ENCODE measurements around the gene PRSS57. TPM values are rescaled to one million over a fixed set of nuclear protein-coding genes. Genes with fewer than 3 reads are reported as not detected.
A peak's percentile ranks its signal among the peaks of the same experiment; 100 is the strongest.

Gene PRSS57
- total and polyA plus RNA-seq, 4 donors, result 0.10 to 2.0 (median 0.60) TPM; not detected in 1

DNA sequence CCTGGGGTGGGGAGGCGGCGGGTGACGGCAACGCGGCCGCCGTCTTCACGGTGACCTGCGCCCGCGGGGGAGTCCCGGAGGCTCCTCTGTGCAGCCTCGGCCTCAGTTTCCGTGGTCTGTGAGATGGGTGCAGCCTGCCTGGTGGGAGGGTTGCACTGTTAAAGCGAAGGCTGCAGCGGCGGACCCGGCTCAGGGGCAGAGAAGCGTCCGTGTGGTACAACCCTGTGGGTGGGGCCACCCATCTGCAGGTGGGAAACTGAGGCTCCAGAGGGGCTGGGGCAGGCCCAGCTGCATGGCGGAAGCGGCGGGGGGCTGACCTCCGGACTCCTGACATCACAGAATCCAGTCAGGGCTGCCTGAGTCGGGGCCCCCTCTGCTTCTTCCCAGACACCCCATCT, 55.1 kb downstream of the PRSS57 start:
- Histone ChIP-seq H3K9me3 (ENCODE audit: control insufficient read depth in 4 of 4, insufficient read depth in 3 of 4, low read length in 3 of 4) (no peaks in the 10 kb centered on the region), H3K9ac (ENCODE audit: insufficient read depth in 1 of 2, low read length in 2 of 2) (no peak overlapping the region), H3K4me3 (no peak overlapping the region), H3K27ac (ENCODE audit: low read depth in 1 of 2, low read length in 1 of 2) (no peak overlapping the region), H3K36me3 (ENCODE audit: control insufficient read depth in 4 of 4, insufficient read depth in 4 of 4, low read length in 4 of 4) (peaks cover 0 to 8% (median 0%) of the 10 kb centered on the region in 4 donors), H3K27me3 (ENCODE audit: control insufficient read depth in 3 of 3, insufficient read depth in 3 of 3, low read length in 2 of 3) (no peaks in the 10 kb centered on the region), H3K4me1 (ENCODE audit: control insufficient read depth in 5 of 5, insufficient read depth in 5 of 5, low read length in 5 of 5) (peaks cover 0 to 7% (median 4%) of the 10 kb centered on the region in 5 donors)
- DNase-seq (no peak), ATAC-seq (ENCODE audit: insufficient read depth, low FRiP score) (no peak)
- 47 to 63% methylated on average over 24 to 25 of the region's 25 CpGs for WGBS, 2 donors
- no peak for TF ChIP-seq CTCF (IDR thresholded peaks at IDR 0.05; ENCODE audit: control extremely low read depth, extremely low read depth)

DNA sequence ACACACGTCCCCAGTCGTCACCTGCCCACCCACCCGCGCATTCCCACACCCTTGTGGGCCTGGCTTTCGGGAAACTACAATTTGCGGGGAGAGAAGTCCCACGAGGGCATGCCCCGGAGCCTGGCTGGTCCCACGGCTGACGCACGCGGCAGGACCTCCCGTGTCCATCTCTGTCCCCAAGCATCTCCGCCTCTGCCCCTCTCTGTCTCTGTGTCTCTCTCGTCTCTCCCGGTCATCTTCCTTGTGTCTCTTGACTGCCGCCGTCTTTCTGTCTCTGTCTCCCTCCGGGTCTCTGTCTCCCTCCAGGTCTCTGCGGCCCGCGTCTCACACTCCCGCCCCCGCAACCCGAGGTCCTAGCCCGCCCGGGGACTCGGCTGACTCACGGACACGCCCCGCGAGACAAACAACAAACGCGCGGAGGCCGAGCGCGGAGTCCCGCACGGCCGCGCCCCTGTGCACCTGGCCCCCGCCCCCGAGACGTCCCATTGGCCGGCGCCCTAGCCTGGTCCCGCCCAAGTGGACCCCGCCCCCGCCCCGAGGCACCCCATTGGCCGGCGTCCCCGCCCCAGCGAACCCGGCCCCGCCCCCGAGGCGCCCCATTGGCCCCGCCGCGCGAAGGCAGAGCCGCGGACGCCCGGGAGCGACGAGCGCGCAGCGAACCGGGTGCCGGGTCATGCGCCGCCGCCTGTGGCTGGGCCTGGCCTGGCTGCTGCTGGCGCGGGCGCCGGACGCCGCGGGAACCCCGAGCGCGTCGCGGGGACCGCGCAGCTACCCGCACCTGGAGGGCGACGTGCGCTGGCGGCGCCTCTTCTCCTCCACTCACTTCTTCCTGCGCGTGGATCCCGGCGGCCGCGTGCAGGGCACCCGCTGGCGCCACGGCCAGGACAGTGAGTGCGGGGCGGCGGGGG, 55.7 kb downstream of the PRSS57 start, which contains the start of gene FGF22:
Gene FGF22, plus strand, starts transcription at position 627 of the 908 bp plus-strand sequence. Its CDS starts 47 bp downstream, at position 674.
- Histone ChIP-seq H3K36me3 (ENCODE audit: control insufficient read depth in 4 of 4, insufficient read depth in 4 of 4, low read length in 4 of 4) (peaks cover 0 to 2% (median 0%) of the 10 kb centered on the region in 4 donors), H3K9ac (ENCODE audit: insufficient read depth in 1 of 2, low read length in 2 of 2) (peak within 1 kb of the TSS in 1 of 2 donors; percentile 23), H3K27me3 (ENCODE audit: control insufficient read depth in 3 of 3, insufficient read depth in 3 of 3, low read length in 2 of 3) (no peaks in the 10 kb centered on the region), H3K4me3 (peak within 1 kb of the TSS; percentile 35), H3K4me1 (ENCODE audit: control insufficient read depth in 5 of 5, insufficient read depth in 5 of 5, low read length in 5 of 5) (peaks cover 0 to 7% (median 4%) of the 10 kb centered on the region in 5 donors), H3K27ac (ENCODE audit: low read depth in 1 of 2, low read length in 1 of 2) (no peak within 1 kb of the TSS), H3K9me3 (ENCODE audit: control insufficient read depth in 4 of 4, insufficient read depth in 3 of 4, low read length in 3 of 4) (no peaks in the 10 kb centered on the region)
- ATAC-seq (ENCODE audit: insufficient read depth, low FRiP score) (peak; percentile 90), DNase-seq (peak; percentile 78 to 91 (median 85))
- TF ChIP-seq CTCF (IDR thresholded peaks at IDR 0.05; ENCODE audit: control extremely low read depth, extremely low read depth), result no peak
- WGBS, 2 donors, result 5 to 7% methylated on average over 101 to 109 of the region's 109 CpGs

GRCh38 chr19:638906-639252, 56.4 kb downstream of the PRSS57 start:
- ATAC-seq (ENCODE audit: insufficient read depth, low FRiP score), result no peak
- Histone ChIP-seq H3K36me3 (ENCODE audit: control insufficient read depth in 4 of 4, insufficient read depth in 4 of 4, low read length in 4 of 4) (no peaks in the 10 kb centered on the region), H3K9me3 (ENCODE audit: control insufficient read depth in 4 of 4, insufficient read depth in 3 of 4, low read length in 3 of 4) (no peaks in the 10 kb centered on the region), H3K4me3 (no peak overlapping the region), H3K4me1 (ENCODE audit: control insufficient read depth in 5 of 5, insufficient read depth in 5 of 5, low read length in 5 of 5) (peaks cover 0 to 14% (median 4%) of the 10 kb centered on the region in 5 donors), H3K27me3 (ENCODE audit: control insufficient read depth in 3 of 3, insufficient read depth in 3 of 3, low read length in 2 of 3) (no peaks in the 10 kb centered on the region), H3K27ac (ENCODE audit: low read depth in 1 of 2, low read length in 1 of 2) (no peak overlapping the region), H3K9ac (ENCODE audit: insufficient read depth in 1 of 2, low read length in 2 of 2) (no peak overlapping the region)
- no peak for DNase-seq
- 65 to 73% methylated on average over 16 to 17 of the region's 17 CpGs for WGBS, 2 donors
- no peak for TF ChIP-seq CTCF (IDR thresholded peaks at IDR 0.05; ENCODE audit: control extremely low read depth, extremely low read depth)

Other genes starting within 250 kb of the PRSS57 start
- 10 to 100 TPM; 13.2 to 15.9 TPM for gene SHC2, start 234.4 kb downstream of the PRSS57 start, total RNA-seq
- 10 to 100 TPM; 11.2 to 23.1 TPM for gene SHC2, start 234.4 kb downstream of the PRSS57 start, polyA plus RNA-seq
- gene MADCAM1, start 199.0 kb downstream of the PRSS57 start, total RNA-seq, result 1 to 10 TPM in 1 of 2 donors, under 1 TPM in 1; 0.80 to 4.4 TPM
- under 1 TPM; 0.24 to 0.41 TPM for gene MADCAM1, start 199.0 kb downstream of the PRSS57 start, polyA plus RNA-seq
- 10 to 100 TPM; 12.2 to 31.7 TPM for gene TPGS1, start 188.0 kb downstream of the PRSS57 start, total RNA-seq
- gene TPGS1, start 188.0 kb downstream of the PRSS57 start, polyA plus RNA-seq, result 10 to 100 TPM; 19.4 to 32.7 TPM
- gene CDC34, start 163.7 kb downstream of the PRSS57 start, total RNA-seq, result 10 to 100 TPM; 42.9 to 67.9 TPM
- 10 to 100 TPM; 52.3 to 89.1 TPM for gene CDC34, start 163.7 kb downstream of the PRSS57 start, polyA plus RNA-seq
- gene GZMM, start 151.4 kb downstream of the PRSS57 start, total RNA-seq, result 1 to 10 TPM in 1 of 2 donors, under 1 TPM in 1; 0.74 to 2.6 TPM
- 1 to 10 TPM; 2.4 to 3.0 TPM for gene GZMM, start 151.4 kb downstream of the PRSS57 start, polyA plus RNA-seq
- 100 to 1,000 TPM; 239 to 416 TPM for gene BSG, start 122.9 kb downstream of the PRSS57 start, total RNA-seq
- gene BSG, start 122.9 kb downstream of the PRSS57 start, polyA plus RNA-seq, result 100 to 1,000 TPM; 333 to 376 TPM
- under 1 TPM; 0.21 to 0.37 TPM for gene HCN2, start 105.6 kb downstream of the PRSS57 start, total RNA-seq
- gene HCN2, start 105.6 kb downstream of the PRSS57 start, polyA plus RNA-seq, result under 1 TPM; 0.04 to 0.11 TPM
- 10 to 100 TPM; 16.1 to 43.3 TPM for gene POLRMT, start 61.9 kb downstream of the PRSS57 start, total RNA-seq
- gene POLRMT, start 61.9 kb downstream of the PRSS57 start, polyA plus RNA-seq, result 10 to 100 TPM; 33.5 to 76.7 TPM
- gene FGF22, start 55.6 kb downstream of the PRSS57 start, total RNA-seq, result under 1 TPM; 0.23 to 0.46 TPM
- under 1 TPM; 0.10 to 0.85 TPM for gene FGF22, start 55.6 kb downstream of the PRSS57 start, polyA plus RNA-seq
- gene RNF126, start 32.2 kb downstream of the PRSS57 start, total RNA-seq, result 10 to 100 TPM; 18.1 to 46.2 TPM
- gene RNF126, start 32.2 kb downstream of the PRSS57 start, polyA plus RNA-seq, result 10 to 100 TPM; 32.2 to 41.9 TPM
- gene FSTL3, start 19.1 kb downstream of the PRSS57 start, total RNA-seq, result 100 to 1,000 TPM in 1 of 2 donors, 10 to 100 TPM in 1; 15.1 to 120 TPM
- gene FSTL3, start 19.1 kb downstream of the PRSS57 start, polyA plus RNA-seq, result 100 to 1,000 TPM; 109 to 172 TPM
- 10 to 100 TPM; 33.5 to 45.7 TPM for gene PALM, start 13.5 kb upstream of the PRSS57 start, total RNA-seq
- 10 to 100 TPM; 16.2 to 22.7 TPM for gene PALM, start 13.5 kb upstream of the PRSS57 start, polyA plus RNA-seq
- gene MISP, start 55.7 kb upstream of the PRSS57 start, total RNA-seq, result 10 to 100 TPM; 14.9 to 23.6 TPM
- gene MISP, start 55.7 kb upstream of the PRSS57 start, polyA plus RNA-seq, result 10 to 100 TPM; 20.5 to 23.7 TPM
- gene PTBP1, start 102.0 kb upstream of the PRSS57 start, total RNA-seq, result 100 to 1,000 TPM; 256 to 321 TPM
- gene PTBP1, start 102.0 kb upstream of the PRSS57 start, polyA plus RNA-seq, result 100 to 1,000 TPM; 112 to 150 TPM
- 10 to 100 TPM in 1 of 2 donors, 1 to 10 TPM in 1; 8.1 to 14.1 TPM for gene PLPPR3, start 126.5 kb upstream of the PRSS57 start, total RNA-seq
- gene PLPPR3, start 126.5 kb upstream of the PRSS57 start, polyA plus RNA-seq, result 1 to 10 TPM in 1 of 2 donors, under 1 TPM in 1; 0.91 to 4.2 TPM
- gene AZU1, start 132.4 kb upstream of the PRSS57 start, total RNA-seq, result 1 to 10 TPM; 2.1 to 9.8 TPM
- gene AZU1, start 132.4 kb upstream of the PRSS57 start, polyA plus RNA-seq, result 1 to 10 TPM; 2.0 to 6.7 TPM
- 10 to 100 TPM in 1 of 2 donors, under 1 TPM in 1; 0.58 to 23.3 TPM for gene PRTN3, start 145.5 kb upstream of the PRSS57 start, total RNA-seq
- 10 to 100 TPM in 1 of 2 donors, under 1 TPM in 1; 0.85 to 18.5 TPM for gene PRTN3, start 145.5 kb upstream of the PRSS57 start, polyA plus RNA-seq
- gene ELANE, start 156.9 kb upstream of the PRSS57 start, total RNA-seq, result 10 to 100 TPM in 1 of 2 donors, 1 to 10 TPM in 1; 1.4 to 16.6 TPM
- 10 to 100 TPM in 1 of 2 donors, 1 to 10 TPM in 1; 2.0 to 21.0 TPM for gene ELANE, start 156.9 kb upstream of the PRSS57 start, polyA plus RNA-seq
- 100 to 1,000 TPM in 1 of 2 donors, 10 to 100 TPM in 1; 90.8 to 185 TPM for gene CFD, start 164.2 kb upstream of the PRSS57 start, total RNA-seq
- 100 to 1,000 TPM in 1 of 2 donors, 10 to 100 TPM in 1; 97.2 to 227 TPM for gene CFD, start 164.2 kb upstream of the PRSS57 start, polyA plus RNA-seq
- 10 to 100 TPM; 38.7 to 59.7 TPM for gene MED16, start 197.7 kb upstream of the PRSS57 start, total RNA-seq
- 10 to 100 TPM; 44.8 to 72.3 TPM for gene MED16, start 197.7 kb upstream of the PRSS57 start, polyA plus RNA-seq
- not detected for gene RNU6-9, start 198.0 kb upstream of the PRSS57 start, total RNA-seq
- not detected for gene RNU6-9, start 198.0 kb upstream of the PRSS57 start, polyA plus RNA-seq
- 10 to 100 TPM; 31.6 to 69.2 TPM for gene R3HDM4, start 217.8 kb upstream of the PRSS57 start, total RNA-seq
- gene R3HDM4, start 217.8 kb upstream of the PRSS57 start, polyA plus RNA-seq, result 100 to 1,000 TPM in 1 of 2 donors, 10 to 100 TPM in 1; 86.1 to 139 TPM
- under 1 TPM in 1 of 2 donors, not detected in 1; 0.21 TPM for gene KISS1R, start 221.9 kb upstream of the PRSS57 start, total RNA-seq
- under 1 TPM in 1 of 2 donors, not detected in 1; 0.13 TPM for gene KISS1R, start 221.9 kb upstream of the PRSS57 start, polyA plus RNA-seq
- gene ARID3A, start 230.6 kb upstream of the PRSS57 start, total RNA-seq, result 10 to 100 TPM; 22.6 to 29.7 TPM
- gene ARID3A, start 230.6 kb upstream of the PRSS57 start, polyA plus RNA-seq, result 10 to 100 TPM in 1 of 2 donors, 1 to 10 TPM in 1; 7.7 to 17.0 TPM

Data from lung (tissue), 12 donors.